Hepatocyte (in vitro differentiated cells): ENCODE measurements around the gene TBL1X.
"Not testable (repeated sequence)": the region's sequence is repeated elsewhere in the genome, so short reads cannot be mapped to it uniquely, and the experiment has no call there.

Source experiments
- EZH2 ChIP-seq: fragments of 200-600 bp; sonication (generic); IDR thresholded peaks from 2 replicates; pipeline ENCODE4 v1.6.1; 2016; ENCODE audit warnings: antibody characterized with exemption, mild to moderate bottlenecking, borderline replicate concordance
- TF ChIP-seq, protein P1 (sequence below): fragments of 200-600 bp; sonication (generic); IDR thresholded peaks from 2 replicates; pipeline ENCODE4 v1.5.1; 2016; ENCODE audit warnings: antibody characterized with exemption, mild to moderate bottlenecking; ENCODE audit not compliant: poor library complexity

DNA sequence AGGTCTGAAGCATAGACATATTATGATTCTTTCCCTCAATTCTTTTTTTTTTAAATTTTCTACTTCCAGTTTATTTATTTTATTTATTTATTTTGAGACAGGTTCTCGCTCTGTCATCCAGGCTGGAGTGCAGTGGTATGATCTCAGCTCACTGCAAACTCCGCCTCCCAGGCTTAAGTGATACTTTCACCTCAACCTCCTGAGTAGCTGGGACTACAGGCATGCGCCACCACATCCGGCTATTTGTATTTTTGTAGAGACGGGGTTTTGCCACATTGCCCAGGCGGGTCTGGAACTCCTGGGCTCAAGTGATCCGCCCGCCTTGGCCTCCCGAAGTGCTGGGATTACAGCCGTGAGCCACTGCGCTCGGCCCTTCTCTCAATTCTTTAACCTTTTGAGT lies 6.8 kb upstream of the TBL1X start:
- TF ChIP-seq, protein P1, sequence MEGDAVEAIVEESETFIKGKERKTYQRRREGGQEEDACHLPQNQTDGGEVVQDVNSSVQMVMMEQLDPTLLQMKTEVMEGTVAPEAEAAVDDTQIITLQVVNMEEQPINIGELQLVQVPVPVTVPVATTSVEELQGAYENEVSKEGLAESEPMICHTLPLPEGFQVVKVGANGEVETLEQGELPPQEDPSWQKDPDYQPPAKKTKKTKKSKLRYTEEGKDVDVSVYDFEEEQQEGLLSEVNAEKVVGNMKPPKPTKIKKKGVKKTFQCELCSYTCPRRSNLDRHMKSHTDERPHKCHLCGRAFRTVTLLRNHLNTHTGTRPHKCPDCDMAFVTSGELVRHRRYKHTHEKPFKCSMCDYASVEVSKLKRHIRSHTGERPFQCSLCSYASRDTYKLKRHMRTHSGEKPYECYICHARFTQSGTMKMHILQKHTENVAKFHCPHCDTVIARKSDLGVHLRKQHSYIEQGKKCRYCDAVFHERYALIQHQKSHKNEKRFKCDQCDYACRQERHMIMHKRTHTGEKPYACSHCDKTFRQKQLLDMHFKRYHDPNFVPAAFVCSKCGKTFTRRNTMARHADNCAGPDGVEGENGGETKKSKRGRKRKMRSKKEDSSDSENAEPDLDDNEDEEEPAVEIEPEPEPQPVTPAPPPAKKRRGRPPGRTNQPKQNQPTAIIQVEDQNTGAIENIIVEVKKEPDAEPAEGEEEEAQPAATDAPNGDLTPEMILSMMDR, result not testable (repeated sequence)
- TF ChIP-seq EZH2, result not testable (repeated sequence)
